Liver (tissue), 3 donors: ENCODE measurements around the gene PSMG2.

Source experiments
- FOXA2 ChIP-seq: IDR thresholded peaks from 2 replicates; pipeline ENCODE4 v1.6.1; 2016; ENCODE audit warnings: antibody characterized with exemption
- HNF4A ChIP-seq, 2 donors: conservative IDR thresholded peaks; 2 replicates each; pipeline ENCODE4 v1.6.1; 2016; ENCODE audit warnings: antibody characterized with exemption in 2 of 2, mild to moderate bottlenecking in 2 of 2
- JUND ChIP-seq, 2 donors: IDR thresholded peaks; 2 replicates each; pipeline ENCODE4 v1.6.1; 2016; ENCODE audit warnings: antibody characterized with exemption in 2 of 2
- RXRA ChIP-seq, 2 donors: IDR thresholded peaks; 2 replicates each; pipeline ENCODE4 v1.6.1; 2017 to 2018; ENCODE audit warnings: antibody characterized with exemption in 2 of 2, mild to moderate bottlenecking in 1 of 2
- YY1 ChIP-seq: IDR thresholded peaks from 2 replicates; pipeline ENCODE4 v1.6.1; 2016; ENCODE audit warnings: antibody characterized with exemption, mild to moderate bottlenecking
- TF ChIP-seq, protein P1 (sequence below): fragments of 150-350 bp; IDR thresholded peaks from 2 replicates; pipeline ENCODE4 v1.5.1; 2017; ENCODE audit warnings: improper control_type of control experiment, low read depth, low read length; ENCODE audit not compliant: missing input control
- TF ChIP-seq, protein P2 (sequence below): IDR thresholded peaks from 2 replicates; pipeline ENCODE4 v1.6.1; 2016; ENCODE audit warnings: antibody characterized with exemption
- donor health status: healthy.
- donor health status: healthy.

DNA sequence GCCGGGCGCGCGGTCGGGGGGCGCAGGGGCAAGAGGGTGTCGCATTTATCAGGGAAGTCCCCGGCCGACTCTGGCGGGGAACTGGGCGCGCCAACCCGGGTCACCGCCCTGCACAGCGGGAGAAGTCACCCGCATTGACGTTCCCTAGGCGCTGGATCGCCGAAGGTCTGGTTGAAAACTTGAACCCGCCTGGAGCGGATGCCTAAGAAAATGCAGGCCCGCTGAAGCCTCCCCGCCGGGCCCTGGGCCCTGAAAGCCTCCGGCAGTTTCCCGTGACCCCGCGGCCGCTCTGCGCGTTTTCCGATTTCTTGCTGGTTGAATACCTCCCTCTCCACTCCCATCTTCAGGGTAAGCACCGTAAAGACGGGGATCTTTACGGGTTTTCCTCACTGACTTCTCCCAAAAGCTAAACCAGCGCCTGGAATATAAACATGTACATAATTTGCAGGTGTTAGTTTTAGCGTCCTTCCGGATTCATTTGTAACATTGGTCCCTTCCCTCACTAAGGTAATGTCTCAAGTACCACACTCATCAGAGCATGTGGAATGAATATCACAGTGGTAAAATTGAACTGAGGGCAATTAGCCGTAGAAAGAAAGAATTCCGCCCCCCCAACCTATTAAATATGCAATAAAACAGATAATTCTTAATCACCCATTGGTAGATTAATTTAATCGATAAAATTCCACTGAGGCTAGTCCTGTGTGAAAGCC is 44.3 kb upstream of the PSMG2 start:
- TF ChIP-seq, protein P1, sequence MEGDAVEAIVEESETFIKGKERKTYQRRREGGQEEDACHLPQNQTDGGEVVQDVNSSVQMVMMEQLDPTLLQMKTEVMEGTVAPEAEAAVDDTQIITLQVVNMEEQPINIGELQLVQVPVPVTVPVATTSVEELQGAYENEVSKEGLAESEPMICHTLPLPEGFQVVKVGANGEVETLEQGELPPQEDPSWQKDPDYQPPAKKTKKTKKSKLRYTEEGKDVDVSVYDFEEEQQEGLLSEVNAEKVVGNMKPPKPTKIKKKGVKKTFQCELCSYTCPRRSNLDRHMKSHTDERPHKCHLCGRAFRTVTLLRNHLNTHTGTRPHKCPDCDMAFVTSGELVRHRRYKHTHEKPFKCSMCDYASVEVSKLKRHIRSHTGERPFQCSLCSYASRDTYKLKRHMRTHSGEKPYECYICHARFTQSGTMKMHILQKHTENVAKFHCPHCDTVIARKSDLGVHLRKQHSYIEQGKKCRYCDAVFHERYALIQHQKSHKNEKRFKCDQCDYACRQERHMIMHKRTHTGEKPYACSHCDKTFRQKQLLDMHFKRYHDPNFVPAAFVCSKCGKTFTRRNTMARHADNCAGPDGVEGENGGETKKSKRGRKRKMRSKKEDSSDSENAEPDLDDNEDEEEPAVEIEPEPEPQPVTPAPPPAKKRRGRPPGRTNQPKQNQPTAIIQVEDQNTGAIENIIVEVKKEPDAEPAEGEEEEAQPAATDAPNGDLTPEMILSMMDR: no peak
- TF ChIP-seq RXRA (IDR thresholded peaks at IDR 0.05): no peak
- TF ChIP-seq, protein P2, sequence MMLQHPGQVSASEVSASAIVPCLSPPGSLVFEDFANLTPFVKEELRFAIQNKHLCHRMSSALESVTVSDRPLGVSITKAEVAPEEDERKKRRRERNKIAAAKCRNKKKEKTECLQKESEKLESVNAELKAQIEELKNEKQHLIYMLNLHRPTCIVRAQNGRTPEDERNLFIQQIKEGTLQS: no peak
- no peak for TF ChIP-seq FOXA2
- TF ChIP-seq HNF4A (conservative IDR thresholded peaks at IDR 0.05): no peak
- TF ChIP-seq YY1: no peak
- no peak for TF ChIP-seq JUND (IDR thresholded peaks at IDR 0.05)
